Heart right ventricle (tissue), 16 donors: ENCODE data around the gene ECI1. TPM values are rescaled to one million over a fixed set of nuclear protein-coding genes. Genes with fewer than 3 reads are reported as not detected.

Experiments
- ATAC-seq, 8 donors: fragments of 200-7000 bp; cut with Tn5 transposase; one replicate each; pipeline ENCODE4 v1.9.1; 2020; ENCODE audit warnings: mild to moderate bottlenecking in 8 of 8, moderate library complexity in 8 of 8, moderate number of reproducible peaks in 1 of 8
- DNase-seq, 2 donors: peaks; one replicate each; pipeline ENCODE4 v3.0.0-alpha.2; 2020
- H3K27ac ChIP-seq, 10 donors: fragments of 200-600 bp; sonication (generic) in 2 of 10; one replicate each; pipeline versions ENCODE4 v1.5.0 to v1.8.0; 2020 to 2022; ENCODE audit warnings: mild to moderate bottlenecking in 3 of 10
- H3K27me3 ChIP-seq, 7 donors: fragments of 200-600 bp; one replicate each; pipeline ENCODE4 v1.8.0; 2021 to 2022; ENCODE audit warnings: mild to moderate bottlenecking in 2 of 7
- H3K36me3 ChIP-seq, 9 donors: fragments of 200-600 bp; sonication (generic) in 1 of 9; one replicate each; pipeline versions ENCODE4 v1.5.0 to v1.8.0; 2020 to 2022; ENCODE audit warnings: mild to moderate bottlenecking in 2 of 9
- H3K4me1 ChIP-seq, 9 donors: fragments of 200-600 bp; sonication (generic) in 1 of 9; one replicate each; pipeline versions ENCODE4 v1.5.0 to v1.8.0; 2020 to 2022; ENCODE audit warnings: mild to moderate bottlenecking in 4 of 9
- H3K4me3 ChIP-seq, 10 donors: fragments of 200-600 bp; sonication (generic) in 2 of 10; one replicate each; pipeline versions ENCODE4 v1.5.0 to v1.8.0; 2020 to 2022; ENCODE audit warnings: mild to moderate bottlenecking in 7 of 10, moderate library complexity in 2 of 10
- H3K9me3 ChIP-seq, 11 donors: fragments of 200-600 bp in 10 of 11; sonication (generic) in 2 of 11; one replicate each; pipeline versions ENCODE4 v1.5.0 to v1.8.0; 2013 to 2022; ENCODE audit warnings: mild to moderate bottlenecking in 2 of 11, control low read depth in 1 of 11, moderate library complexity in 1 of 11
- CTCF ChIP-seq, 9 donors: fragments of 200-600 bp; sonication (generic) in 2 of 9; IDR thresholded peaks; one replicate each; pipeline versions ENCODE4 v1.5.0 to v1.8.0; 2021 to 2022; ENCODE audit warnings: antibody characterized with exemption in 9 of 9, mild to moderate bottlenecking in 5 of 9, moderate library complexity in 1 of 9
- WGBS, 2 donors: extraction: QIAGEN DNeasy Blood & Tissue Kit; methylation state at CpG; one replicate each; pipeline ENCODE4 v1.1.7; 2013; ENCODE audit warnings: inconsistent platforms in 1 of 2; 5-methylcytosine and 5-hydroxymethylcytosine counted together
- intact Hi-C, 10 donors: fragments of 100-400 bp; cut with DNase I; formaldehyde crosslinking; loops; one replicate each; pipeline versions ENCODE4 v1.11.1 to v1.14.2; 2022
- polyA plus RNA-seq, 2 donors: library from polyadenylated mRNA; stranded (reverse); fragments of 200-250 nt; gene quantifications; one replicate each; pipeline ENCODE4 v1.2.3, GENCODE V29; 2013
- total RNA-seq, 10 donors: library from RNA; stranded (reverse); fragmentation: NEBNext Ultra II Directional in 3 of 10; extraction: Animal tissue kit (Norgen Biotek cat#: 25700) in 3 of 10; gene quantifications; one replicate each; pipeline versions ENCODE4 v1.2.1 to v1.2.4, GENCODE V29; 2021 to 2023
- donor health status: Arrhythmogenic right ventricular cardiomyopathy.
- donor health status: ischemic (EF 13 %, LVEDD 7.1; RV severe dilation, severe dysfunction).
- donor health status: healthy with polysubstance abuse.
- donor health status: DM: no; HTN: yes; CAD: no.
- donor health status: DM: no; HTN: no; CAD: no.
- donor health status: ischemic (EF 25% LVEDD 6.9; RV normal size, moderate dysfunction).
- donor health status: ischemic (EF 25% LVEDD 5.7; RV mildly dilated, moderate dysfunction).
- donor health status: healthy.
- donor health status: DM: yes; HTN: yes; CAD: no.
- donor health status: Ischemic cardiomyopathy.
- donor health status: ischemic (EF 35%, LVEDD 5.7; RV mildly dilated, moderate dysfunction).
- donor health status: nonischemic (EF 11% LVEDD 7.7; RV severe dilation, severe dysfunction).
- donor health status: DM: yes; HTN: yes; CAD: no.
- donor health status: PGD.
- donor health status: ischemic (EF 29% LVEDD 5.4; RV normal size, mild dysfunction).
- donor health status: nonischemic (EF 23%, LVEDD 6.1; RV moderate dilation, normal function).

ECI1 gene
- total and polyA plus RNA-seq, 12 donors = 118 to 491 (median 155) TPM

DNA sequence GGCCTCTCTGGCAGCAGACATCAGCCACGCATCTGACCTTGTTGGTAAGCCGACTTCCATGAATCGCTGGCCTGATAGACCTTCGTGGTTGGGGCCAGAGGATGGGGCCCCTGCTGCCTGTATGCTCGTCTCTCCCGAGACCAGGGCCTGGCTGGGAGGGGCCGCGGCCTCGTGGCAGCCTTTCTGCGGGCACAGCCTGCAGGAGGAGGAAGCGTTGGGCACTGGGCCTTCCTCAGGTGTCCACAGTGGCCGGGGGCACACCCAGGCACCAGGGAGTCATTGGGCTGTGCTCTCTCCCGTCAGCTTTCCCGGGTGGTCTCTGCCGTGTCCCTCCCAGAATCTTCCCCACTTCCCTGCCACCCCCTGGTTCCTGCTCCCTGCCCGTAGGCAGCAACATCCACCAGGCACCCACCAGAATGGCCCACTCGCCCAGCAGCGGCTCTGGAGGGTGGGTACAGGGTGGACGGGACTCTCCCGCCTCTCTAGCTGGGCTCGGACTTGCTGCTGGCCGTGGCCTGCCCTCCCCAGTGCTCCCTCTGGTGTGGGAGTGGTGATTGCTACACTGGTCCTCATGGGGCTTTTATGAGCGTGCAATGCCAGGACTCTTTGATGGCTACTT, 21.6 kb downstream of the ECI1 start:
- no peak overlapping the region for H3K4me3 ChIP-seq
- H3K9me3 ChIP-seq = no peaks in the 10 kb centered on the region
- H3K4me1 ChIP-seq = peaks cover 3 to 20% (median 14%) of the 10 kb centered on the region in 9 donors
- no peak for TF ChIP-seq CTCF (IDR thresholded peaks at IDR 0.05)
- no peaks in the 10 kb centered on the region for H3K27me3 ChIP-seq
- ATAC-seq = no peak
- intact Hi-C loops = no loop called here
- H3K27ac ChIP-seq = no peak overlapping the region
- H3K36me3 ChIP-seq = peaks cover 18 to 90% (median 47%) of the 10 kb centered on the region in 9 donors
- WGBS, 2 donors = 92% methylated on average over 23 of the region's 23 CpGs
- no peak for DNase-seq

DNA sequence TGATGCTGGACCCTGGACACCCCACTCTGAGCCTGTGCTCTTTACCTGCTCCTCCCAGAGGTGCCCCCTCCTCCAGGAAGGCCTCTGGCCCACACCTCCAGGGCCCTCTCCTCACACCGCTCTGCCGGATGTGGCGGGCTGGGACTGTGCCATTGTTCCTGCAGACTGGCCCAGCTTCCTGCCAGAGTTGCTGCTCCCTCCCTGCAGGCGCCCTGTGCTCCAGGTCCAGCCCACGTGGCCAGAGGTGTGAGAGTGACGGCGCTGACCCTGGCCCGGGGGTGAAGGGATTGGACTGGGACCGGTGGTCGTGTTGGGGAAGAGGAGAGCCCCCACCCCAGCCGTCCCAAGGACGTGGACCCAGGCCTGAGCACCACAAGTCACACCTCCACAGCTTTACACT, 22.3 kb downstream of the ECI1 start:
- DNase-seq = no peak
- peaks cover 16 to 83% (median 40%) of the 10 kb centered on the region in 9 donors for H3K36me3 ChIP-seq
- no peaks in the 10 kb centered on the region for H3K9me3 ChIP-seq
- intact Hi-C loops = no loop called here
- no peak for TF ChIP-seq CTCF (IDR thresholded peaks at IDR 0.05)
- no peak overlapping the region for H3K27ac ChIP-seq
- H3K4me3 ChIP-seq = no peak overlapping the region
- ATAC-seq = no peak
- H3K4me1 ChIP-seq = peaks cover 10 to 26% (median 20%) of the 10 kb centered on the region in 9 donors
- no peaks in the 10 kb centered on the region for H3K27me3 ChIP-seq
- 89 to 93% methylated on average over 10 to 12 of the region's 12 CpGs for WGBS, 2 donors

GRCh38 chr16:2228161-2228824, 23.1 kb downstream of the ECI1 start:
- Histone ChIP-seq H3K27ac (no peak overlapping the region), H3K27me3 (no peaks in the 10 kb centered on the region), H3K36me3 (peaks cover 13 to 75% (median 38%) of the 10 kb centered on the region in 9 donors), H3K4me1 (peaks cover 10 to 27% (median 21%) of the 10 kb centered on the region in 9 donors), H3K9me3 (no peaks in the 10 kb centered on the region), H3K4me3 (no peak overlapping the region)
- intact Hi-C loops = no loop called here
- no peak for DNase-seq
- no peak for ATAC-seq
- 89 to 90% methylated on average over 24 to 25 of the region's 25 CpGs for WGBS, 2 donors
- TF ChIP-seq CTCF (IDR thresholded peaks at IDR 0.05) = no peak

DNA sequence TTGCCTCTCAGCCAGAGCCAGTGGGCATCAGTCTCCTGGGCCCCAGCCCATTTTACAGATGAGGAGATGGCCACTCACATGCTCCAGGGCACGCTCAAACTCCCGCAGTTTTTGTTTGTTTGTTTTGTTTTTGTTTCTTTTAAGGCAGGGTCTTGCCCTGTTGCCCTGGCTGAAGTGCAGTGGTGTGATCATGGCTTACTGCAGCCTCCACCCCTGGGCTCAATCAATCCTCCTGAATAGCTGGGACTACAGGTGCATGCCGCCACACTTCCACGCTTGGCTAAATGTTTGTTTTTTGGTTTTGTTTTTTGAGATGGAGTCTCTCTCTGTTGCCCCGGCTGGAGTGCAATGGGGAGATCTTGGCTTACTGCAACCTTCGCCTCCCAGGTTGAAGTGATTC, 24.5 kb downstream of the ECI1 start:
- H3K9me3 ChIP-seq = no peaks in the 10 kb centered on the region
- H3K4me3 ChIP-seq = no peak overlapping the region
- no peak for DNase-seq
- ATAC-seq = no peak
- H3K27ac ChIP-seq = peak overlapping the region in 1 of 10 donors; percentile 35
- 93 to 96% methylated on average over 6 of the region's 6 CpGs for WGBS, 2 donors
- no peak for TF ChIP-seq CTCF (IDR thresholded peaks at IDR 0.05)
- intact Hi-C loops = no loop called here
- H3K36me3 ChIP-seq = peaks cover 6 to 61% (median 24%) of the 10 kb centered on the region in 9 donors
- H3K27me3 ChIP-seq = no peaks in the 10 kb centered on the region
- H3K4me1 ChIP-seq = peaks cover 10 to 32% (median 25%) of the 10 kb centered on the region in 9 donors
